ENCODE results near the gene TSPAN10. TPM values are rescaled to one million over a fixed set of nuclear protein-coding genes. Genes with fewer than 3 reads are reported as not detected.

The TSPAN10 gene
- total and polyA plus RNA-seq, 2 of the 13 experiments (the other 11 are each of a cell fraction or from before 2014, with no cell fraction given): 0.54 to 0.75 TPM

DNA sequence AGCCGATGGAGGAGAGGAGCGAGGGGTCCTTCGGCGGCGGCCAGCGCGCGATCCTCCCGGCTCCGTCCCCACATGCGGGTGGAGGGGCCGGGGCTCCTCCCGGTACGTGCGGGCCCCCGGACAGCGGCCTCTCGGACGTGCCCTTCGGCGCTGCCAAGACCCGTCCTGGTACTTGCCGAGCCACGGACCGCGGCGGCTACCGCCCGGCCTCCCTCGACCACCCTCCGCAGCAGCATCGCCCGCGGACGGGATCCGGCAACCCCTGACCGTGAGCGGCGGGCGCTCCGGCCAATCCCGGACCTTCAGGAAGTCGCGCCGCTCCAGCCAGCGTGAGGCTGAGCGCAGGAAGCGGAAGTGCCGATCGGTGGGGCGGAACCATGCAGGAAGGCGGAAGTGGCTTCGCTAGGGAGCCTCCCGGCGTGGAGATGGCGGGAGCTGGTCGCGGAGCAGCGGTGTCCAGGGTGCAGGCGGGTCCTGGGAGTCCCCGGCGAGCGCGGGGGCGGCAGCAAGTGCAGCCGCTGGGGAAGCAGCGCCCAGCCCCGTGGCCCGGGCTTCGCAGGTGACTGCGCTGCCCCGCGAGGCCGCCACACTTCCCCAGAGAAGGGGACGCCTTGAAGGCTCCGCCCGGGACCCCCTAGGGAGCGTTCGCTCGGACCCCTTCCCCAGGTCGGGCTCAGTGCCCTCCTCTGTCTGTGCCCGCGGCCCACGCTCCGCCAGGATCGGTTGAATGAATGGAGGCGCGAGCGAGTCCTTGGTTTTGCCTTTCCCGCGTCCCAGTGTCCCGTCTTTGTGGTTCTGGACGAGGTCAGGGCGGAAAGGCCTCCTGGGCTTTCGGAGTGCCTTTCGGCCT is 29.6 kb downstream of the TSPAN10 start, which contains the start of the genes CCDC137 and OXLD1 (continued):
- TF ChIP-seq ZNF558 (CRISPR knock-in tag; IDR thresholded peaks at IDR 0.05; ENCODE audit: borderline replicate concordance) (no peak), RAD21 (CRISPR knock-in tag; IDR thresholded peaks at IDR 0.05) (peak; percentile 56), MBNL3 (CRISPR knock-in tag; conservative IDR thresholded peaks at IDR 0.05) (no peak), RFXANK (CRISPR knock-in tag; IDR thresholded peaks at IDR 0.05) (0 out of 2 replicates have a peak, but pooled peaks have one; percentile 45), ZMYM2 (CRISPR knock-in tag; IDR thresholded peaks at IDR 0.05) (no peak), POLR2AphosphoS2 (IDR thresholded peaks at IDR 0.05; ENCODE audit: low read depth, low read length) (no peak), SCMH1 (CRISPR knock-in tag; IDR thresholded peaks at IDR 0.05; ENCODE audit: borderline replicate concordance) (no peak), ZNF263 (CRISPR knock-in tag; IDR thresholded peaks at IDR 0.05) (0 out of 2 replicates have a peak, but pooled peaks have one; percentile 45), NR3C1 (CRISPR knock-in tag; IDR thresholded peaks at IDR 0.05) (no peak), PITX1 (CRISPR knock-in tag; IDR thresholded peaks at IDR 0.05) (no peak), MTF1 (CRISPR knock-in tag; IDR thresholded peaks at IDR 0.05) (peak; percentile 89), LCORL (IDR thresholded peaks at IDR 0.05) (no peak), LCORL (CRISPR knock-in tag; IDR thresholded peaks at IDR 0.05) (peak; percentile 27; the same call in 1 of the 2 replicates), TGIF2 (CRISPR knock-in tag; IDR thresholded peaks at IDR 0.05) (peak; percentile 43; the same call in 1 of the 2 replicates), ZNF75D (CRISPR knock-in tag; IDR thresholded peaks at IDR 0.05; ENCODE audit: borderline replicate concordance) (no peak), MED1 (CRISPR knock-in tag; IDR thresholded peaks at IDR 0.05) (peak; percentile 87), SALL1 (CRISPR knock-in tag; IDR thresholded peaks at IDR 0.05) (peak; percentile 87), RORA (CRISPR knock-in tag; IDR thresholded peaks at IDR 0.05) (no peak), SIX1 (CRISPR knock-in tag; IDR thresholded peaks at IDR 0.05; ENCODE audit: borderline replicate concordance) (0 out of 2 replicates have a peak, but pooled peaks have one; percentile 0), ZNF713 (CRISPR knock-in tag; IDR thresholded peaks at IDR 0.05) (0 out of 2 replicates have a peak, but pooled peaks have one; percentile 39), GATAD1 (CRISPR knock-in tag; IDR thresholded peaks at IDR 0.05) (peak; percentile 97), POLR2A (IDR thresholded peaks at IDR 0.05; ENCODE audit: insufficient read depth in 1 of 2, low read depth in 2 of 2, low read length in 2 of 2) (peak; percentile 97)
- TF ChIP-seq, protein P1, sequence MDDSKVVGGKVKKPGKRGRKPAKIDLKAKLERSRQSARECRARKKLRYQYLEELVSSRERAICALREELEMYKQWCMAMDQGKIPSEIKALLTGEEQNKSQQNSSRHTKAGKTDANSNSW (CRISPR knock-in tag; IDR thresholded peaks at IDR 0.05; ENCODE audit: borderline replicate concordance): peak; percentile 90; the same call in 1 of the 2 replicates
- TF ChIP-seq, protein P2, sequence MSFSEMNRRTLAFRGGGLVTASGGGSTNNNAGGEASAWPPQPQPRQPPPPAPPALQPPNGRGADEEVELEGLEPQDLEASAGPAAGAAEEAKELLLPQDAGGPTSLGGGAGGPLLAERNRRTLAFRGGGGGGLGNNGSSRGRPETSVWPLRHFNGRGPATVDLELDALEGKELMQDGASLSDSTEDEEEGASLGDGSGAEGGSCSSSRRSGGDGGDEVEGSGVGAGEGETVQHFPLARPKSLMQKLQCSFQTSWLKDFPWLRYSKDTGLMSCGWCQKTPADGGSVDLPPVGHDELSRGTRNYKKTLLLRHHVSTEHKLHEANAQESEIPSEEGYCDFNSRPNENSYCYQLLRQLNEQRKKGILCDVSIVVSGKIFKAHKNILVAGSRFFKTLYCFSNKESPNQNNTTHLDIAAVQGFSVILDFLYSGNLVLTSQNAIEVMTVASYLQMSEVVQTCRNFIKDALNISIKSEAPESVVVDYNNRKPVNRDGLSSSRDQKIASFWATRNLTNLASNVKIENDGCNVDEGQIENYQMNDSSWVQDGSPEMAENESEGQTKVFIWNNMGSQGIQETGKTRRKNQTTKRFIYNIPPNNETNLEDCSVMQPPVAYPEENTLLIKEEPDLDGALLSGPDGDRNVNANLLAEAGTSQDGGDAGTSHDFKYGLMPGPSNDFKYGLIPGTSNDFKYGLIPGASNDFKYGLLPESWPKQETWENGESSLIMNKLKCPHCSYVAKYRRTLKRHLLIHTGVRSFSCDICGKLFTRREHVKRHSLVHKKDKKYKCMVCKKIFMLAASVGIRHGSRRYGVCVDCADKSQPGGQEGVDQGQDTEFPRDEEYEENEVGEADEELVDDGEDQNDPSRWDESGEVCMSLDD (CRISPR knock-in tag; IDR thresholded peaks at IDR 0.05; ENCODE audit: borderline replicate concordance): peak; percentile 47; the same call in 1 of the 2 replicates
- TF ChIP-seq, protein P3, sequence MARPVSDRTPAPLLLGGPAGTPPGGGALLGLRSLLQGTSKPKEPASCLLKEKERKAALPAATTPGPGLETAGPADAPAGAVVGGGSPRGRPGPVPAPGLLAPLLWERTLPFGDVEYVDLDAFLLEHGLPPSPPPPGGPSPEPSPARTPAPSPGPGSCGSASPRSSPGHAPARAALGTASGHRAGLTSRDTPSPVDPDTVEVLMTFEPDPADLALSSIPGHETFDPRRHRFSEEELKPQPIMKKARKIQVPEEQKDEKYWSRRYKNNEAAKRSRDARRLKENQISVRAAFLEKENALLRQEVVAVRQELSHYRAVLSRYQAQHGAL (CRISPR knock-in tag; IDR thresholded peaks at IDR 0.05; ENCODE audit: not compliant biosample characterization): peak; percentile 92
- TF ChIP-seq, protein P4, sequence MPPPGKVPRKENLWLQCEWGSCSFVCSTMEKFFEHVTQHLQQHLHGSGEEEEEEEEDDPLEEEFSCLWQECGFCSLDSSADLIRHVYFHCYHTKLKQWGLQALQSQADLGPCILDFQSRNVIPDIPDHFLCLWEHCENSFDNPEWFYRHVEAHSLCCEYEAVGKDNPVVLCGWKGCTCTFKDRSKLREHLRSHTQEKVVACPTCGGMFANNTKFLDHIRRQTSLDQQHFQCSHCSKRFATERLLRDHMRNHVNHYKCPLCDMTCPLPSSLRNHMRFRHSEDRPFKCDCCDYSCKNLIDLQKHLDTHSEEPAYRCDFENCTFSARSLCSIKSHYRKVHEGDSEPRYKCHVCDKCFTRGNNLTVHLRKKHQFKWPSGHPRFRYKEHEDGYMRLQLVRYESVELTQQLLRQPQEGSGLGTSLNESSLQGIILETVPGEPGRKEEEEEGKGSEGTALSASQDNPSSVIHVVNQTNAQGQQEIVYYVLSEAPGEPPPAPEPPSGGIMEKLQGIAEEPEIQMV (CRISPR knock-in tag; IDR thresholded peaks at IDR 0.05; ENCODE audit: low read depth): peak; percentile 84

All from HepG2 (cell line).